BLaER1 treated with 17β-estradiol and CSF1 and Interleukin-3, amounts not matched to agents 10 nM and 100 nM (cell line): ENCODE results near the gene PRIM1.
A peak's percentile ranks its signal among the peaks of the same experiment; 100 is the strongest.

Experiments
- H3K27ac ChIP-seq, 11 experiments: shearing (Covaris generic); formaldehyde crosslinking; 2 replicates each; pipeline ENCODE4 v1.8.1; 2022
- H3K27me3 ChIP-seq, 11 experiments: shearing (Covaris generic); formaldehyde crosslinking; 2 replicates each; pipeline ENCODE4 v1.8.1; 2022
- H3K36me3 ChIP-seq, 11 experiments: shearing (Covaris generic); formaldehyde crosslinking; 2 replicates each; pipeline ENCODE4 v1.8.1; 2022
- H3K4me1 ChIP-seq, 10 experiments: shearing (Covaris generic); formaldehyde crosslinking; 2 replicates each; pipeline ENCODE4 v1.8.1; 2022
- H3K4me2 ChIP-seq, 11 experiments: shearing (Covaris generic); formaldehyde crosslinking; 2 replicates each; pipeline ENCODE4 v1.8.1; 2022
- H3K4me3 ChIP-seq, 10 experiments: shearing (Covaris generic); formaldehyde crosslinking; 2 replicates each; pipeline ENCODE4 v1.8.1; 2022
- H3K9ac ChIP-seq, 11 experiments: shearing (Covaris generic); formaldehyde crosslinking; 2 replicates each; pipeline ENCODE4 v1.8.1; 2022
- H3K9me3 ChIP-seq, 11 experiments: shearing (Covaris generic); formaldehyde crosslinking; replicated peaks in 1 of 11; 2 replicates each; pipeline ENCODE4 v1.8.1; 2022
- H4K20me1 ChIP-seq, 11 experiments: shearing (Covaris generic); formaldehyde crosslinking; 2 replicates each; pipeline ENCODE4 v1.8.1; 2022
- Cebpa-rat ChIP-seq, 11 experiments: shearing (Covaris generic); IDR thresholded peaks; 2 replicates each; pipeline ENCODE4 v1.8.1; 2022

PRIM1 gene

GRCh38 chr12:56723352-56723751 is 28.8 kb downstream of the PRIM1 start:
- Histone ChIP-seq H3K9me3 (no peaks in the 10 kb centered on the region), H3K9ac (peak overlapping the region; percentile 90 to 99 (median 96)), H3K4me3 (peak overlapping the region; percentile 85 to 98 (median 88)), H3K4me2 (peak overlapping the region; percentile 84 to 98 (median 93)), H4K20me1 (peaks cover 49 to 63% (median 59%) of the 10 kb centered on the region in 11 experiments), H3K27me3 (no peaks in the 10 kb centered on the region), H3K4me1 (peaks cover 61 to 70% (median 63%) of the 10 kb centered on the region in 10 experiments), H3K27ac (peak overlapping the region; percentile 85 to 98 (median 95); a peak in 21 of 22 replicates), H3K36me3 (peaks cover 43 to 76% (median 68%) of the 10 kb centered on the region in 11 experiments)
- no peak for TF ChIP-seq Cebpa-rat (IDR thresholded peaks at IDR 0.05)

- Histone ChIP-seq H3K9ac (peak overlapping the region; percentile 90 to 99 (median 96)), H3K4me2 (peak overlapping the region; percentile 84 to 98 (median 93)), H3K27me3 (no peaks in the 10 kb centered on the region), H3K4me1 (peaks cover 58 to 71% (median 65%) of the 10 kb centered on the region in 10 experiments), H4K20me1 (peaks cover 54 to 68% (median 64%) of the 10 kb centered on the region in 11 experiments), H3K27ac (peak overlapping the region in 9 of 11 experiments; percentile 9 to 97 (median 93); a peak in 14 of 22 replicates), H3K4me3 (peak overlapping the region; percentile 85 to 98 (median 88)), H3K36me3 (peaks cover 43 to 71% (median 64%) of the 10 kb centered on the region in 11 experiments), H3K9me3 (no peaks in the 10 kb centered on the region)
- no peak for TF ChIP-seq Cebpa-rat (IDR thresholded peaks at IDR 0.05)
Measured at GRCh38 chr12:56722832-56723231, 29.3 kb downstream of the PRIM1 start.

- peak overlapping the region; percentile 90 to 99 (median 96); a peak in 21 of 22 replicates for H3K9ac ChIP-seq
- peak overlapping the region; percentile 12 to 97 (median 90); a peak in 21 of 22 replicates for H3K27ac ChIP-seq
- H3K4me1 ChIP-seq: peaks cover 61 to 78% (median 70%) of the 10 kb centered on the region in 10 experiments
- H3K4me2 ChIP-seq: peak overlapping the region; percentile 84 to 98 (median 93)
- TF ChIP-seq Cebpa-rat (IDR thresholded peaks at IDR 0.05): no peak
- peaks cover 48 to 72% (median 67%) of the 10 kb centered on the region in 11 experiments for H3K36me3 ChIP-seq
- peak overlapping the region; percentile 85 to 98 (median 88); a peak in 18 of 20 replicates for H3K4me3 ChIP-seq
- no peaks in the 10 kb centered on the region for H3K9me3 ChIP-seq
- H3K27me3 ChIP-seq: no peaks in the 10 kb centered on the region
- H4K20me1 ChIP-seq: peaks cover 63 to 78% (median 72%) of the 10 kb centered on the region in 11 experiments
Measured at GRCh38 chr12:56721721-56722120, 30.4 kb downstream of the PRIM1 start.

GRCh38 chr12:56721216-56721615 is 30.9 kb downstream of the PRIM1 start:
- H3K4me1 ChIP-seq: peaks cover 61 to 78% (median 70%) of the 10 kb centered on the region in 10 experiments
- peaks cover 68 to 83% (median 77%) of the 10 kb centered on the region in 11 experiments for H4K20me1 ChIP-seq
- peak overlapping the region; percentile 12 to 97 (median 90); a peak in 21 of 22 replicates for H3K27ac ChIP-seq
- peaks cover 53 to 75% (median 72%) of the 10 kb centered on the region in 11 experiments for H3K36me3 ChIP-seq
- H3K4me3 ChIP-seq: peak overlapping the region; percentile 85 to 98 (median 88); a peak in 18 of 20 replicates
- H3K9me3 ChIP-seq: no peaks in the 10 kb centered on the region
- peak overlapping the region; percentile 84 to 98 (median 93) for H3K4me2 ChIP-seq
- no peak for TF ChIP-seq Cebpa-rat (IDR thresholded peaks at IDR 0.05)
- no peaks in the 10 kb centered on the region for H3K27me3 ChIP-seq
- H3K9ac ChIP-seq: peak overlapping the region; percentile 90 to 99 (median 96); a peak in 21 of 22 replicates

- Histone ChIP-seq H3K4me3 (peak overlapping the region; percentile 85 to 98 (median 88); a peak in 15 of 20 replicates), H3K4me2 (peak overlapping the region; percentile 84 to 98 (median 93)), H3K27ac (peak overlapping the region; percentile 12 to 97 (median 90); a peak in 21 of 22 replicates), H3K4me1 (peaks cover 57 to 78% (median 68%) of the 10 kb centered on the region in 10 experiments), H4K20me1 (peaks cover 73 to 87% (median 82%) of the 10 kb centered on the region in 11 experiments), H3K27me3 (no peaks in the 10 kb centered on the region), H3K9me3 (no peaks in the 10 kb centered on the region), H3K36me3 (peaks cover 58 to 80% (median 77%) of the 10 kb centered on the region in 11 experiments), H3K9ac (peak overlapping the region; percentile 22 to 99 (median 96); a peak in 20 of 22 replicates)
- no peak for TF ChIP-seq Cebpa-rat (IDR thresholded peaks at IDR 0.05)
Measured at GRCh38 chr12:56720731-56721151, 31.4 kb downstream of the PRIM1 start.

- no peaks in the 10 kb centered on the region for H3K27me3 ChIP-seq
- peaks cover 74 to 91% (median 88%) of the 10 kb centered on the region in 11 experiments for H3K36me3 ChIP-seq
- H3K4me3 ChIP-seq: peak overlapping the region in 3 of 10 experiments; percentile 14 to 25 (median 18); a peak in 4 of 20 replicates
- peaks cover 89 to 100% (median 99%) of the 10 kb centered on the region in 11 experiments for H4K20me1 ChIP-seq
- TF ChIP-seq Cebpa-rat (IDR thresholded peaks at IDR 0.05): no peak
- peak overlapping the region in 8 of 11 experiments; percentile 7 to 59 (median 44); a peak in 9 of 22 replicates for H3K9ac ChIP-seq
- no peaks in the 10 kb centered on the region for H3K9me3 ChIP-seq
- H3K4me2 ChIP-seq: peak overlapping the region; percentile 84 to 98 (median 93)
- H3K27ac ChIP-seq: peak overlapping the region in 9 of 11 experiments; percentile 5 to 97 (median 48); a peak in 12 of 22 replicates
- peaks cover 57 to 79% (median 69%) of the 10 kb centered on the region in 10 experiments for H3K4me1 ChIP-seq
Measured at GRCh38 chr12:56719056-56719455, 33.1 kb downstream of the PRIM1 start.

- H3K9ac ChIP-seq: peak overlapping the region in 7 of 11 experiments; percentile 7 to 59 (median 45); a peak in 8 of 22 replicates
- no peak for TF ChIP-seq Cebpa-rat (IDR thresholded peaks at IDR 0.05)
- peaks cover 75 to 91% (median 88%) of the 10 kb centered on the region in 11 experiments for H3K36me3 ChIP-seq
Measured at GRCh38 chr12:56718636-56719035, 33.5 kb downstream of the PRIM1 start.

GRCh38 chr12:56718149-56718548 is 34.0 kb downstream of the PRIM1 start:
- Histone ChIP-seq H3K27me3 (no peaks in the 10 kb centered on the region), H3K4me1 (peaks cover 54 to 74% (median 67%) of the 10 kb centered on the region in 10 experiments), H3K9ac (no peak overlapping the region), H4K20me1 (peaks cover 93 to 100% (median 99%) of the 10 kb centered on the region in 11 experiments), H3K9me3 (no peaks in the 10 kb centered on the region), H3K36me3 (peaks cover 80 to 95% (median 88%) of the 10 kb centered on the region in 11 experiments), H3K27ac (peak overlapping the region in 4 of 11 experiments; percentile 6 to 31 (median 18); a peak in 4 of 22 replicates), H3K4me2 (peak overlapping the region in 8 of 11 experiments; percentile 15 to 98 (median 89); a peak in 6 of 22 replicates), H3K4me3 (no peak overlapping the region)
- no peak for TF ChIP-seq Cebpa-rat (IDR thresholded peaks at IDR 0.05)

More at GRCh38 chr12:56718636-56719035, 33.5 kb downstream of the PRIM1 start:
- peak overlapping the region; percentile 84 to 98 (median 93) for H3K4me2 ChIP-seq
- peaks cover 89 to 100% (median 99%) of the 10 kb centered on the region in 11 experiments for H4K20me1 ChIP-seq
- H3K27ac ChIP-seq: peak overlapping the region in 8 of 11 experiments; percentile 6 to 97 (median 34); a peak in 8 of 22 replicates
- H3K27me3 ChIP-seq: no peaks in the 10 kb centered on the region
- peaks cover 57 to 79% (median 69%) of the 10 kb centered on the region in 10 experiments for H3K4me1 ChIP-seq
- H3K4me3 ChIP-seq: no peak overlapping the region; a peak in 2 of 20 replicates
- H3K9me3 ChIP-seq: no peaks in the 10 kb centered on the region
